ENCODE data around the gene IGF2R.
A peak's percentile ranks its signal among the peaks of the same experiment; 100 is the strongest.

The IGF2R gene

GRCh38 chr6:159976686-159977254 is 7.9 kb downstream of the IGF2R start:
- no peak for DNase-seq

GRCh38 chr6:159977255-159977903 is 8.5 kb downstream of the IGF2R start:
- DNase-seq: no peak

GRCh38 chr6:159977904-159978268 is 9.0 kb downstream of the IGF2R start:
- no peak for DNase-seq

DNA sequence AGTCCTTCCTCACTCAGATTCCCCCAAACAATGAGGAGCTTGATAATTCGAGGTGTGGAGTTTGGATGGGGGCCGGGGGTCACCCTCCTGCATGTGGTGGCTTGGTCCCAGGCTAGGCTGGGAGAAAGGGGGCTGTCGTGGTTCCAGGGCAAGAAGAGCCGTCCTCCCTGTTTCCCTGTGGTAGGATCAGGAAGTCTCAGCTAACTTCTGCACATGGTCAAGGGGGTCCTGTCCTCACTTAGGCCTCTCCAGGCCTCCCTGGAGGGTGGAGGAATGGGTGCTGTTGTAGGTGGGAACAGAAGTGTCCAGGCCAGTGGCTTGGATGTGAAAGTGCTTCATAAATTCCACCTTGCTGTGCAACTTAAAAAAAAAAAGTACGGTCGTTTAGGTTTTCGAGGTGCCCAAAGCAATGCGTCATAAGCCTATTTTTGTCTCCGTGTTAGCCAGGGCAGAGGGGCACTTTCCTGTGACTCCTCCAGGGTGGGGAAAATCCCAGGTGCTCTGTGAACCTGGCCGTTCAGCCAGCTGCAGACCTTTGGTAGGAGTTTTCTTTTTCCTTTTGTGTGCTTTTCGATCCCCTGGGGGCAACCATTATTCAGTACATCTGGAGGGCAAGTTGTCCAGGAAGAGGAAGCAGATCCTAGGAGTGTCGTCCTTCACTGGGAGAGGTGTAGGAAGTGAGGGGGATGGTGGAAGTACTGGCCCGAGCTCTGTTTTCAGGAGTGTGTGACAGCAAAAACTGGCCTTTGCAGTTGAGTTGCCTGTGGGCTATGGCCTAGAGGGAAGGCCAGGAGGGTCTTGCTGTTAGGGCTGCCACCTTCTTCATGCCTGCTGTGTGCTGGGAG is 9.6 kb downstream of the IGF2R start:
- no peak for DNase-seq

GRCh38 chr6:159979136-159979874 is 10.4 kb downstream of the IGF2R start:
- peak in 1 of 2 donors; percentile 31 for DNase-seq

DNA sequence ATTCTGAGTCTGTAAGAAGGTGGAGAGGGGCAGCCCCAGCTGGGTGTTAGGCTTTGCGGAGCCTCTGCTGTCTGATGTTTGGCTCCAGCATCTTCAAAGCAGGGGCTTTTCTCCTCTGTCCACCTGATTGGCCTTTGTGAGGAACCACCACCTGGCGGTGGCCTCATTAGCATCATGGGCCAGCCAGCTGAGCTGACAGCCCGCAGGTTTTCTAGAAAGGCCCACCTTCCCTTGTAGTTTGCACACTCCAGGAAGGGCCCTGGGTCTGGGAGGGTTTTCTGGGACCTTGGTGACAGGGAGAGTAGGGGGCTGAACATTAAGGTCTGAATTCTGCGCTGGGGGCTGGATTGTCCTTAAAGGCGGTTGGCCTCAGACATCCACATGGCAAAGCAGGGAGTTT is 11.6 kb downstream of the IGF2R start:
- DNase-seq: no peak

- no peak for DNase-seq
Measured at GRCh38 chr6:159981071-159981402, 12.2 kb downstream of the IGF2R start.

DNA sequence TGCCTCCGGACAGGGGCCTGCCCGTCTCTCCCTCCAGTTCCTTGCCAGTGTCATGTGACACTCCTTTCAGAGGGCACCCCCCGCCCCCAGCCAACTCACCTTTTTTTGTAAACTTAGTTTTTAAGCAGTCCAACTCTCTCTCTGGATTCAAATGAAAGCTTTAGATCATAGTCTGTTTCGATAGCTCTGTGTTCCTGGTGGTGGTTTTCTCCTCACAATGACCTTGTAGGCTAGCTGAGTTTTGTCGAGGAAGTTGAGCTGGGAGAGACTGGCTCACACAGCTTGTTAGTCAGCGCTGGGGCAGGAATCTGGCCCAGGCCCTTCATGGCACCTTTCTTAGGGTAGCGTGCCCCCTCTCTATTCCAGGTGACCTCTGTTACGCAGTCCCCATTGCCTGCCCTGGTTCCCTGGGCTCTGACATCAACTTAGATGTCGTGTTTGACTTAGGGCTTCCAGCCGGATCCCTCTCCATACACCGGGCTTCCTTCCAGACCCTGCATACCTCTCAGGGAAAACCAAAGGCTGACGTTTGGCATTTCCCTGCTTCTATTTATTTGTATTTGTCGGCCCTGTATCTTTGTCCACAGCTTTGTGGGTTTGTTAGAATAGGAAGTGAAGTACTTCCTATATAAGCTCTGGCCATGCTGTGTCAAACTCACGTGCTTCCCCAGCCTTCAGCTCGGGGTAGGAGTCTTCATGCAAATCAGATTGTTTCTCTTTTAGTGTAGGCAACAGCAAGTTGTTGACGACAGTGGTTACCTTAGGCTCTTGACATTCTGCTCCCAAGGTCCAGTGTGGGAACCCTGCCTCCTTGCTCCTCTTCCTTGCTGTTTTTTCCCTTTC is 12.7 kb downstream of the IGF2R start:
- DNase-seq: no peak

DNA sequence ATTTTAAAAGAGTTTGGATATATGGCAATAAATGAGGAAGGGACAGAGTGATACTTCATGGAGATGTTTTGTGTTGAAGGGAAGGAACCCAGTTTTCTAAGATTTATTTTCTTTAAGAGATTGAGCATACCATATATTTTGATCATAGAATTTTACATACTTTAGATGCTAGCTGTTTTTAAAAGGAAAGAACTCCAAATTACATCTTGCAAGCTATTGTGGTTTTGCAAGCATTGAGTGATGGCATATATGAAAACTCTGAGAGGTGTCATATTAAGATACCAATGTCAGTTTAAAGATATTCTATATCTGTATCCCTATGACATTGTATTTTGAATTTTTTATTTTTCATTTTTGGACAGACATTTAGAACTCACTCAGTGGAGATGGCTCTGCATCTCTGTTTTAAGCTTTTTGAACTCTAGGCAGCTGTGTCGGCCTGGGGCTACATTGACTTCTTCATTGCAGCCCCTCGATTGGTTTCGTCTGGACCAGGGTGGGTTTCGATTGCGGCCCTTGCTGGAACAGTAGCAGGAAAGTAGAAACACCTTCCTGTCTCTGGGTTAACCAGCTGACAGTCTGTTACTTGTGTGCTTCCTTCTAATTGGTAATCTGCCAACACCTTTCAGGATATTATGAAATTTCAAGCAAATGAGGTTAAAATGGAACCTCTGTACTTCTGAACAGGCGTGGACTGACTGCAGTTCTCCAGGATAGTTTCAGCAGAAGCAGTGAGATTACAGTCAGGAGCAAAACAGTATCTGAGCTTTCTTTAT is 14.0 kb downstream of the IGF2R start:
- DNase-seq: no peak

DNA sequence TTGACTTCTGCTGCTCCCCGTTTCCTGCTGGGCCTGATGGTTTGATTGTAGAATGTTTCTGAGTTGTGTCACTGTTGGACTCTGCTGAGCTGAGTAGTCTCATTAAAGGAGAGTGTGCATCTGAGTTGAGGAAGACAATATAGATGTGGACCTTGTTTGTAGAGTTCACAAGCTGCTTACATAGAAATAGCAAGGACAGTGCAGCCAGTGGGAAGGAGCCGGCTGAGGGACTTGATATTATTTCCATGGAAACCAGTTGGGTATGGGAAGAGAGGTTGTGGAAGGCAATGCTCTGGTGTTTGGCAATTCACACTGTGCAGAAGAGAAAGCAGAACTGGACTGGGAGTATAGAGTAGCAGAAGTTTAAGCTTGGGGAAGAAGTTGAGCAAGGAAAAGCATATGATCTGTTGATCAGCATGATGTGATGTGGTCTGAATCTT is 14.8 kb downstream of the IGF2R start:
- no peak for DNase-seq

DNA sequence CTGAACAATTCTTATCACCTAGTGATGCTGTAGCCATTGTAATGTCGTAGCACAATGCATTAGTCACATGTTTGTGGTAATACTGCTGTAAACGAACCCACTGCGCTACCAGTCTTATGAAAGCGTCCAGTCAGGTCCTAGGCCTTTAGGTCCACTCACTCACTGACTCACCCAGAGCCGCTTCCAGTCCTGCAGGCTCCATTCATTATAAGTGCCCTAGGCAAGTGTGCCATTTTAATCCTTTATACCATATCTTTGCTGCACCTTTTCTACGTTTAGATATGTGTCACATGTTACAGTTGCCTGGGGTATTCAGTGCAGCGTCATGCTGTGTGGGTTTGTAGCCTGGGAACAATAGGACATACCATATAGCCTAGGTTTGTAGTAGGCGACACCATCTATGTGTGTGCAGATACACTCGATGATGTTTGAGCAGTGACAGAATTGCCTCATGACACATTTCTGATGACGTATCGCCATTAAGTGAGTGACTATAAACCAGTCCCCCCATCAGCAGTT is 15.4 kb downstream of the IGF2R start:
- no peak for DNase-seq

GRCh38 chr6:159985296-159985945 is 16.5 kb downstream of the IGF2R start:
- no peak for DNase-seq

DNA sequence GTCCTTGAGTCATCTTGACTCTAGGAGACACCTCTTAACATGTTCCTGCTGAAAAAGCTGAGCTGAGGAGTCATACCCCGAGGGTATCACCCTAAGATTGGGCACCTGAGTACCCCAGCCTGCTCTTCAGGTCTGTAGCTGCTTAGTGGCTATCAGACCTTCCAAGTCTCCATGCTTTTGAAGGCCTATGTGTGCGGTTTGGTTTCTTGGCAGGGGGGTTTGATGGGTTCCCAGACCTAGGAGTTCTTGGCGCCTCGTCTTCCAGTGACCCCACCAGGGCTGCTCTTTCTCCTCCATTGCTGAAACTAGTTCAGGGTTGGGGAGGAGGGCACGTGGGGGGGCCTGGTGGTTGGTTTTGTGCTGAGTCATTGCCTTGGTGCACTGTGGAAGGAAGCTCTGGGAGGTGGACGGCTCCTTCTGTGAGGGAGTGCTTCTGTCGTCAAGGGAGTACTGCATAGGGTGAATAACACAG is 20.1 kb downstream of the IGF2R start:
- DNase-seq: no peak

- DNase-seq: no peak
Measured at GRCh38 chr6:159989492-159990480, 20.9 kb downstream of the IGF2R start.

DNA sequence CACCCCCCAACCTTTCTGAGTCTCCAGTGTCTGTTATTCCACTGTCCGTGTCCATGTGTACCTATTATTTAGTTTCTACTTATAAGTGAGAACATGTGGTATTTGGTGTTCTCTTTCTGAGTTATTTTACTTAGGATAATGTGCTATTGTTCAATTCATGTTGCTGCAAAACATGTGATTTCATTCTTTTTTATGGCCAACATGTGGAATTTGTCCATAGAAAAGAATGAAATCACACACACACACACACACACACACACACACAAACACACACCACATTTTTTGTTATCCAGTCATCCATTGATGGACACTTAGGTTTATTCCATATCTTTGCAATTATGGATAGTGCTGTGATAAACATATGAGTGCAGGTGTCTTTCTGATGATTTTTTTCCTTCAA is 23.5 kb downstream of the IGF2R start:
- DNase-seq: no peak

GRCh38 chr6:159995405-159995804 is 26.5 kb downstream of the IGF2R start:
- no peak for DNase-seq

GRCh38 chr6:159996087-159996622 is 27.3 kb downstream of the IGF2R start:
- no peak for DNase-seq

DNA sequence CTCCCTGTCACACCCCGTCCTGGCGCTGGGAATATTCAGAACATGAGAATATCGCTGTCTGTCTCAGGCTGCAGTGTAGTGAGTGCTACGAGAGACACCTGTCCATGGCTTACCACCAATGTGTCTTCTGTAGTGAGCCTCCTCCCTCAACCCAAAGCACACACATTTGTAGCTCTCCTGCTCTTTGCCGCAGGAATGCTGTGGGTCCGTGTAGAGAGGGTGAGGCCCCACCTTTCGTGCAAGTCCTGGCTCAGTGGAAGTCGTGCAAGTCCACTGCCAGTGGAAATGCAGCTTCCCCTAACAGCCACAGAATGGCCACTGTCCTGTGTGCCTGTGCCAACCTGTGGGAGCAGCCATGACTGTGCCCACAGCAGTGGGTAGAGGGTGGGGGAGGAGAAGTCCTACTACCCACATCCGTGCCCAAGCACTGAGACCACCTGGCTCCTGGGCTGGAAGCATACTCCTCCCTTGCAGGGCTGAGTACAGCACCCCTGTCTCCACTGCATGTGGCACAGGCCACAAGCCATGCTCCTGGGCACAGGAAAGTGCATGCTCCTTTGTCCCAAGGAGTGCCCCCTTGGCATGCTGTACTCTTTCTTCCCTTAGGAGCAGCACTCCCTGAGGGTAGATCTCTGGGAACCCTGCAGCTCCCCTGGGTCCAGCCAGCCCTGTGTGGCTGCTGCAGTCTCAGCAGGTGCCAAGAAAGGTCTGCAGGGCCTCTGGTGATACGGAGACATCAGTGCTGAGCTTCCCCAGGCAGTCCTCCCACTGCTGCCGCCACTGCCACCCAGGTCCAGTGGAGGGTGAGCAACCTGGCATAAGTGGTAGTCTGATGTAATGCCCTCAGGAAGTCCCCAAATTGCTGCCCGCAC is 28.0 kb downstream of the IGF2R start:
- DNase-seq: no peak

Data from bone marrow (tissue), 2 donors.